K562 (cell line): ENCODE results near the gene PSMA5.

Experiments used
- EP300 ChIP-seq: IDR thresholded peaks from 2 replicates; pipeline ENCODE4 v1.6.1; 2012; ENCODE audit warnings: low read length, improper control_type of control experiment
- LARP7 ChIP-seq: fragments of 450-650 bp; IDR thresholded peaks from 2 replicates; pipeline ENCODE4 v1.6.1; 2016
- TF ChIP-seq, protein P1 (sequence below), 3 experiments: IDR thresholded peaks in 2 of 3; conservative IDR thresholded peaks in 1 of 3; 2 replicates each; pipeline ENCODE4 v1.5.1; 2011 to 2012; ENCODE audit warnings: low read length in 3 of 3, mild to moderate bottlenecking in 3 of 3, control low read depth in 2 of 3, improper control_type of control experiment in 1 of 3, inconsistent platforms in 1 of 3, low read depth in 1 of 3, mixed read lengths in 1 of 3, moderate library complexity in 1 of 3; ENCODE audit not compliant: insufficient read depth in 2 of 3

DNA sequence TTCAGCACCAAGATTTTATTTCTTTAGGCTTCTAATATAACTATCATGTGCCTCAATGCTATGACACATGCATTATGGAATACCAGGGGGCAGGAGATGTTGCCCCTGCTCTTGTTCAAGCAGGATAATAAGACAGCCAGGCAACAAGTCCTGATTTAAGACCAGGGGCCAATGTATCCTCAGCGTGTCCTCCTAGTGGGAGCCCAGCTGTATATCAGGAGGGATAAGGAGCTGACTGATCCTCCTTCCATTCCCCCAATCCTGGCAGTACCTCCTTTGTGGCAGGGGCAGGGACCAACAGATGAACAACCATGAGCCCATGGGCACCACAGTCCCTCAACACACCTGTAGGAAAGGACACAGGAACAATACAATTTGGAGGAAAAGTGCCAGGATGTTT is 57.8 kb downstream of the PSMA5 start:
- TF ChIP-seq LARP7 (no peak), EP300 (no peak)
- TF ChIP-seq, protein P1, sequence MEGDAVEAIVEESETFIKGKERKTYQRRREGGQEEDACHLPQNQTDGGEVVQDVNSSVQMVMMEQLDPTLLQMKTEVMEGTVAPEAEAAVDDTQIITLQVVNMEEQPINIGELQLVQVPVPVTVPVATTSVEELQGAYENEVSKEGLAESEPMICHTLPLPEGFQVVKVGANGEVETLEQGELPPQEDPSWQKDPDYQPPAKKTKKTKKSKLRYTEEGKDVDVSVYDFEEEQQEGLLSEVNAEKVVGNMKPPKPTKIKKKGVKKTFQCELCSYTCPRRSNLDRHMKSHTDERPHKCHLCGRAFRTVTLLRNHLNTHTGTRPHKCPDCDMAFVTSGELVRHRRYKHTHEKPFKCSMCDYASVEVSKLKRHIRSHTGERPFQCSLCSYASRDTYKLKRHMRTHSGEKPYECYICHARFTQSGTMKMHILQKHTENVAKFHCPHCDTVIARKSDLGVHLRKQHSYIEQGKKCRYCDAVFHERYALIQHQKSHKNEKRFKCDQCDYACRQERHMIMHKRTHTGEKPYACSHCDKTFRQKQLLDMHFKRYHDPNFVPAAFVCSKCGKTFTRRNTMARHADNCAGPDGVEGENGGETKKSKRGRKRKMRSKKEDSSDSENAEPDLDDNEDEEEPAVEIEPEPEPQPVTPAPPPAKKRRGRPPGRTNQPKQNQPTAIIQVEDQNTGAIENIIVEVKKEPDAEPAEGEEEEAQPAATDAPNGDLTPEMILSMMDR (IDR thresholded peaks at IDR 0.05 in 2 of 3, conservative IDR thresholded peaks at IDR 0.05 in 1 of 3; ENCODE audit: insufficient read depth in 2 of 3, low read depth in 1 of 3, low read length in 3 of 3), result no peak
